Vagina (tissue), 2 donors: ENCODE data around the gene CRTC3. TPM values are rescaled to one million over a fixed set of nuclear protein-coding genes. Genes with fewer than 3 reads are reported as not detected.
A peak's percentile ranks its signal among the peaks of the same experiment; 100 is the strongest.

ENCODE experiments used
- DNase-seq, 2 donors: peaks; one replicate each; pipeline ENCODE4 v3.0.0-alpha.2; 2017; ENCODE audit errors: extremely low spot score in 2 of 2
- H3K27ac ChIP-seq: fragments of 200-600 bp; sonication (generic); one replicate; pipeline ENCODE4 v1.5.1; 2019
- H3K27me3 ChIP-seq: fragments of 200-600 bp; sonication (generic); one replicate; pipeline ENCODE4 v1.5.1; 2019
- H3K36me3 ChIP-seq, 2 donors: fragments of 200-600 bp; sonication (generic); one replicate each; pipeline ENCODE4 v1.5.1; 2017 to 2019
- H3K4me1 ChIP-seq: fragments of 200-600 bp; sonication (generic); one replicate; pipeline ENCODE4 v1.5.1; 2019
- H3K4me3 ChIP-seq, 2 donors: fragments of 200-600 bp; sonication (generic); 1 replicate in 1 of 2; 2 replicates in 1 of 2; pipeline ENCODE4 v1.5.1; 2016 to 2019
- H3K9me3 ChIP-seq: fragments of 200-600 bp; sonication (generic); one replicate; pipeline ENCODE4 v1.5.1; 2019
- POLR2A ChIP-seq, 2 donors: fragments of 450-650 bp; IDR thresholded peaks; one replicate each; pipeline ENCODE4 v1.6.1; 2017; ENCODE audit warnings: antibody characterized with exemption in 2 of 2, mild to moderate bottlenecking in 2 of 2, moderate library complexity in 2 of 2
- POLR2AphosphoS5 ChIP-seq, 2 donors: sonication (generic); formaldehyde crosslinking; IDR thresholded peaks; one replicate each; pipeline ENCODE4 v1.9.0; 2017; ENCODE audit warnings: antibody characterized with exemption in 2 of 2, mild to moderate bottlenecking in 2 of 2, low read depth in 1 of 2; ENCODE audit not compliant: insufficient read depth in 1 of 2
- intact Hi-C: fragments of 100-400 bp; cut with DNase I; formaldehyde crosslinking; loops from one replicate; pipeline ENCODE4 v1.15.1; 2023
- total RNA-seq: library from RNA; depleted of rRNA; stranded (reverse); fragments of >200 nt; gene quantifications from one replicate; pipeline ENCODE4 v1.2.3, GENCODE V29; 2016
- TF ChIP-seq, protein P1 (sequence below), 3 experiments: fragments of 450-650 bp in 2 of 3; fragments of 200-600 bp in 1 of 3; sonication (generic) in 1 of 3; IDR thresholded peaks; one replicate each; pipeline ENCODE4 v1.5.1; 2017 to 2019; ENCODE audit warnings: antibody characterized with exemption in 3 of 3, mild to moderate bottlenecking in 2 of 3, moderate library complexity in 2 of 3

CRTC3 gene
- total RNA-seq, 1 donor from 2014 or later, result 43.5 TPM

GRCh38 chr15:90530250-90531051, 728 bp downstream of the CRTC3 start:
- no peaks in the 10 kb centered on the region for H3K36me3 ChIP-seq
- H3K4me3 ChIP-seq, result peak overlapping the region; percentile 69 to 84
- no peak for DNase-seq
- intact Hi-C loops, result loop anchor here (10.0 kb wide), 1 partner anchor 74 kb away; no protein-coding TSS in a partner anchor
- TF ChIP-seq, protein P1, sequence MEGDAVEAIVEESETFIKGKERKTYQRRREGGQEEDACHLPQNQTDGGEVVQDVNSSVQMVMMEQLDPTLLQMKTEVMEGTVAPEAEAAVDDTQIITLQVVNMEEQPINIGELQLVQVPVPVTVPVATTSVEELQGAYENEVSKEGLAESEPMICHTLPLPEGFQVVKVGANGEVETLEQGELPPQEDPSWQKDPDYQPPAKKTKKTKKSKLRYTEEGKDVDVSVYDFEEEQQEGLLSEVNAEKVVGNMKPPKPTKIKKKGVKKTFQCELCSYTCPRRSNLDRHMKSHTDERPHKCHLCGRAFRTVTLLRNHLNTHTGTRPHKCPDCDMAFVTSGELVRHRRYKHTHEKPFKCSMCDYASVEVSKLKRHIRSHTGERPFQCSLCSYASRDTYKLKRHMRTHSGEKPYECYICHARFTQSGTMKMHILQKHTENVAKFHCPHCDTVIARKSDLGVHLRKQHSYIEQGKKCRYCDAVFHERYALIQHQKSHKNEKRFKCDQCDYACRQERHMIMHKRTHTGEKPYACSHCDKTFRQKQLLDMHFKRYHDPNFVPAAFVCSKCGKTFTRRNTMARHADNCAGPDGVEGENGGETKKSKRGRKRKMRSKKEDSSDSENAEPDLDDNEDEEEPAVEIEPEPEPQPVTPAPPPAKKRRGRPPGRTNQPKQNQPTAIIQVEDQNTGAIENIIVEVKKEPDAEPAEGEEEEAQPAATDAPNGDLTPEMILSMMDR (IDR thresholded peaks at IDR 0.05), result no peak
- peak in 1 of 2 donors; percentile 64 for TF ChIP-seq POLR2AphosphoS5 (IDR thresholded peaks at IDR 0.05; ENCODE audit: insufficient read depth in 1 of 2, low read depth in 1 of 2)
- peaks cover 40% of the 10 kb centered on the region for H3K4me1 ChIP-seq
- H3K27ac ChIP-seq, result peak overlapping the region; percentile 91
- no peaks in the 10 kb centered on the region for H3K9me3 ChIP-seq
- H3K27me3 ChIP-seq, result no peaks in the 10 kb centered on the region

GRCh38 chr15:90531147-90531546, 1.4 kb downstream of the CRTC3 start:
- no peaks in the 10 kb centered on the region for H3K36me3 ChIP-seq
- H3K27ac ChIP-seq, result peak overlapping the region; percentile 91
- peaks cover 47% of the 10 kb centered on the region for H3K4me1 ChIP-seq
- intact Hi-C loops, result loop anchor here (10.0 kb wide), 1 partner anchor 74 kb away; no protein-coding TSS in a partner anchor
- TF ChIP-seq, protein P1 (IDR thresholded peaks at IDR 0.05), result no peak
- TF ChIP-seq POLR2A (IDR thresholded peaks at IDR 0.05) (no peak), POLR2AphosphoS5 (IDR thresholded peaks at IDR 0.05; ENCODE audit: insufficient read depth in 1 of 2, low read depth in 1 of 2) (no peak)
- H3K9me3 ChIP-seq, result no peaks in the 10 kb centered on the region
- H3K4me3 ChIP-seq, result peak overlapping the region; percentile 69 to 84
- H3K27me3 ChIP-seq, result no peaks in the 10 kb centered on the region
- no peak for DNase-seq

DNA sequence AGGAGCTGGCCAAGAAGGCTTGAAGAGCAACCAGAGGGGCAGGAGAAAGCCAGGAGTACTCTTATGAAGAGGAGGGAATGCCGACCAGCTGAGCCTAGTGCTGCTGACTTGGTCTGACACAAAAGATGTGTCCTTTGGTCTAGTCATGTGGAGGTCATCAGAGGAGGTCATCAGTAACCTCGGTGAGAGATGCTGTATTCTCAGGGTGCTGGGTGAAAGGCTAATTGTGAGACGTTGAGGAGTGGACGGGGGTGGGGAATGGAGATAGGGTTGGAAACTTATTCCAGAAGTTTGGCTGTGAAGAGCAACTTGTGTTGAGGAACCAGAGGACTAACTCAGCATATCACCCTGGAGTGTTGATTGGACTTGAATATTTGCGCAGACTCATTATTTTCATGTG, 5.5 kb downstream of the CRTC3 start:
- Histone ChIP-seq H3K4me1 (peaks cover 66% of the 10 kb centered on the region), H3K4me3 (no peak overlapping the region), H3K36me3 (no peaks in the 10 kb centered on the region), H3K9me3 (no peaks in the 10 kb centered on the region), H3K27ac (no peak overlapping the region), H3K27me3 (no peaks in the 10 kb centered on the region)
- intact Hi-C loops, result loop anchor here (10.0 kb wide), 1 partner anchor 70 kb away; no protein-coding TSS in a partner anchor
- DNase-seq, result no peak
- TF ChIP-seq POLR2AphosphoS5 (IDR thresholded peaks at IDR 0.05; ENCODE audit: insufficient read depth in 1 of 2, low read depth in 1 of 2), result no peak

DNA sequence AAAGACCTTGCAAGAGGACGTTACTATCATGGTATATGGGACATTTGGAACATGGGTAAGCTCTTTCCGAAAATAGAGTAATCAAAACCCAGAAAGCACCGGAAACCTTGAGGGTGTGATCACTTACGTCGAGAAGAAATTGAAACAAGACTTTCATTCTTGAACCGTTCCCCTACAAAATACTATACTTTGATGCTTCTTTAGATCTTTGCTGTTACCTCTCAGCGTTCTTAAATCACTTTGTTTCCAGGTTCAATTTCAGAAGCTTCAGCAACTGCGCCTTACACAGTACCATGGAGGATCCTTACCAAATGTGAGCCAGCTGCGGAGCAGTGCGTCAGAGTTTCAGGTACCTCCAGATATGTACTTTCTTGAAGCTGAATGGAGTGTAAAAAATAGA, 10.1 kb downstream of the CRTC3 start:
- H3K4me3 ChIP-seq, result no peak overlapping the region
- no peaks in the 10 kb centered on the region for H3K9me3 ChIP-seq
- intact Hi-C loops, result loop anchor here (10.0 kb wide), 1 partner anchor 65 kb away; no protein-coding TSS in a partner anchor
- H3K27me3 ChIP-seq, result no peaks in the 10 kb centered on the region
- H3K4me1 ChIP-seq, result peaks cover 38% of the 10 kb centered on the region
- H3K27ac ChIP-seq, result no peak overlapping the region
- H3K36me3 ChIP-seq, result no peaks in the 10 kb centered on the region
- TF ChIP-seq, protein P1 (IDR thresholded peaks at IDR 0.05), result no peak
- no peak for TF ChIP-seq POLR2A (IDR thresholded peaks at IDR 0.05)
- TF ChIP-seq POLR2AphosphoS5 (IDR thresholded peaks at IDR 0.05; ENCODE audit: insufficient read depth in 1 of 2, low read depth in 1 of 2), result no peak
- DNase-seq, result no peak

GRCh38 chr15:90540768-90541167, 11.0 kb downstream of the CRTC3 start:
- intact Hi-C loops, result no loop called here
- DNase-seq, result no peak
- TF ChIP-seq, protein P1 (IDR thresholded peaks at IDR 0.05), result no peak
- TF ChIP-seq POLR2AphosphoS5 (IDR thresholded peaks at IDR 0.05; ENCODE audit: insufficient read depth in 1 of 2, low read depth in 1 of 2) (no peak), POLR2A (IDR thresholded peaks at IDR 0.05) (no peak)
- Histone ChIP-seq H3K4me1 (peaks cover 30% of the 10 kb centered on the region), H3K4me3 (no peak overlapping the region), H3K36me3 (no peaks in the 10 kb centered on the region), H3K27me3 (no peaks in the 10 kb centered on the region), H3K27ac (no peak overlapping the region), H3K9me3 (no peaks in the 10 kb centered on the region)
